ENCODE results near the gene DCX.

DCX gene

GRCh38 chrX:111411983-111412382 is at the start of gene DCX:
TSS of gene DCX (minus strand) at chrX:111412192. CDS start at chrX:111410398, 1,794 bp downstream.
- no peak for DNase-seq (ENCODE audit: low read depth)

- no peak for DNase-seq (ENCODE audit: low read depth)
Measured at GRCh38 chrX:111460607-111461006, 48.6 kb upstream of the DCX start.

GRCh38 chrX:111447298-111447697 is 35.3 kb upstream of the DCX start:
- DNase-seq (ENCODE audit: low read depth), result no peak

GRCh38 chrX:111445485-111445884 is 33.5 kb upstream of the DCX start:
- no peak for DNase-seq (ENCODE audit: low read depth)

- DNase-seq (ENCODE audit: low read depth), result no peak
Measured at GRCh38 chrX:111444881-111445280, 32.9 kb upstream of the DCX start.

GRCh38 chrX:111443946-111444345 is 32.0 kb upstream of the DCX start:
- no peak for DNase-seq (ENCODE audit: low read depth)

- DNase-seq (ENCODE audit: low read depth), result no peak
Measured at GRCh38 chrX:111442791-111443190, 30.8 kb upstream of the DCX start.

GRCh38 chrX:111435469-111435868 is 23.5 kb upstream of the DCX start:
- DNase-seq (ENCODE audit: low read depth), result no peak

- no peak for DNase-seq (ENCODE audit: low read depth)
Measured at GRCh38 chrX:111431001-111431400, 19.0 kb upstream of the DCX start.

GRCh38 chrX:111411557-111411956 is 435 bp downstream of the DCX start:
- no peak for DNase-seq (ENCODE audit: low read depth)

GRCh38 chrX:111410590-111411078 is 1.4 kb downstream of the DCX start:
- DNase-seq (ENCODE audit: low read depth), result no peak

- no peak for DNase-seq (ENCODE audit: low read depth)
Measured at GRCh38 chrX:111409326-111409725, 2.7 kb downstream of the DCX start.

- no peak for DNase-seq (ENCODE audit: low read depth)
Measured at GRCh38 chrX:111407948-111408347, 4.0 kb downstream of the DCX start.

GRCh38 chrX:111402344-111402743 is 9.6 kb downstream of the DCX start:
- no peak for DNase-seq (ENCODE audit: low read depth)

- DNase-seq (ENCODE audit: low read depth), result no peak
Measured at GRCh38 chrX:111395149-111395548, 16.8 kb downstream of the DCX start.

- DNase-seq (ENCODE audit: low read depth), result no peak
Measured at GRCh38 chrX:111394569-111394968, 17.4 kb downstream of the DCX start.

GRCh38 chrX:111387470-111388070 is 24.4 kb downstream of the DCX start:
- no peak for DNase-seq (ENCODE audit: low read depth)

- DNase-seq (ENCODE audit: low read depth), result no peak
Measured at GRCh38 chrX:111386615-111387233, 25.3 kb downstream of the DCX start.

GRCh38 chrX:111386077-111386476 is 25.9 kb downstream of the DCX start:
- no peak for DNase-seq (ENCODE audit: low read depth)

- no peak for DNase-seq (ENCODE audit: low read depth)
Measured at GRCh38 chrX:111382277-111382676, 29.7 kb downstream of the DCX start.

GRCh38 chrX:111376897-111377578 is 35.0 kb downstream of the DCX start:
- DNase-seq (ENCODE audit: low read depth), result no peak

GRCh38 chrX:111376486-111376885 is 35.5 kb downstream of the DCX start:
- DNase-seq (ENCODE audit: low read depth), result no peak

GRCh38 chrX:111375747-111376146 is 36.2 kb downstream of the DCX start:
- no peak for DNase-seq (ENCODE audit: low read depth)

Measured in stimulated activated CD8-positive, alpha-beta memory T cell treated with anti-CD3 and anti-CD28 coated beads, Interleukin-12 subunit alpha, Interleukin-12 subunit beta, amount 100 ng/mL, for 4 hours (primary cell).